SK-N-SH (cell line): ENCODE data around the gene GSK3B. TPM values are rescaled to one million over a fixed set of nuclear protein-coding genes. Genes with fewer than 3 reads are reported as not detected.

Source experiments
- CTCF ChIA-PET: fragments of 300-600, 350-600 bp; formaldehyde crosslinking; extraction: SDS; loops from one replicate; lab custom pipeline; 2021; lab: Yijun Ruan, JAX
- POLR2A ChIA-PET: fragments of 350-600 bp; sonication (Branson Sonifier 250); formaldehyde crosslinking; extraction: SDS; loops from one replicate; lab custom pipeline; 2020; ENCODE audit warnings: antibody characterized with exemption, inconsistent platforms; lab: Yijun Ruan, JAX
- DNase-seq: peaks from one replicate; pipeline ENCODE4 v3.0.0; 2012
- H2AFZ ChIP-seq: fragments of 200-600 bp; sonication (generic); 2 replicates; pipeline ENCODE4 v1.8.1; 2016; ENCODE audit warnings: antibody characterized with exemption, mild to moderate bottlenecking, low read depth
- H3F3A ChIP-seq: fragments of 200-600 bp; sonication (generic); replicated peaks from 2 replicates; pipeline ENCODE3; 2016; ENCODE audit warnings: antibody characterized with exemption, mild to moderate bottlenecking; ENCODE audit not compliant: insufficient read depth
- H3K27ac ChIP-seq, 2 experiments: fragments of 200-500 bp in 1 of 2; fragments of 200-600 bp in 1 of 2; sonication (Bioruptor generic) in 1 of 2; sonication (generic), shearing (Covaris generic) in 1 of 2; 2 replicates each; pipeline versions ENCODE4 v1.5.1 to v1.6.1; 2014 to 2016; ENCODE audit warnings: low read depth in 2 of 2, inconsistent platforms in 1 of 2, low read length in 1 of 2, mild to moderate bottlenecking in 1 of 2, mixed read lengths in 1 of 2
- H3K27me3 ChIP-seq: fragments of 200-600 bp; sonication (generic), shearing (Covaris generic); 2 replicates; pipeline ENCODE4 v1.6.1; 2016; ENCODE audit warnings: mixed run types; ENCODE audit not compliant: insufficient read depth
- H3K36me3 ChIP-seq, 2 experiments: fragments of 200-500 bp in 1 of 2; fragments of 200-600 bp in 1 of 2; sonication (Bioruptor generic) in 1 of 2; sonication (generic) in 1 of 2; replicated peaks in 1 of 2; 2 replicates each; pipeline versions ENCODE3 to v1.5.1; 2014 to 2016; ENCODE audit warnings: low read length in 1 of 2, mild to moderate bottlenecking in 1 of 2; ENCODE audit not compliant: insufficient read depth in 2 of 2, control insufficient read depth in 1 of 2
- H3K4me1 ChIP-seq, 2 experiments: fragments of 200-500 bp in 1 of 2; fragments of 200-600 bp in 1 of 2; sonication (Bioruptor generic) in 1 of 2; sonication (generic), shearing (Covaris generic) in 1 of 2; 2 replicates each; pipeline versions ENCODE4 v1.5.1 to v1.6.1; 2014 to 2016; ENCODE audit warnings: low read depth in 1 of 2, low read length in 1 of 2, mixed run types in 1 of 2; ENCODE audit not compliant: insufficient read depth in 2 of 2, control insufficient read depth in 1 of 2
- H3K4me2 ChIP-seq: fragments of 200-600 bp; sonication (generic), shearing (Covaris generic); 2 replicates; pipeline ENCODE4 v1.6.1; 2017; ENCODE audit warnings: mixed run types
- H3K4me3 ChIP-seq, 2 experiments: fragments of 200-500 bp in 1 of 2; fragments of 200-600 bp in 1 of 2; sonication (Bioruptor generic) in 1 of 2; sonication (generic), shearing (Covaris generic) in 1 of 2; 2 replicates each; pipeline versions ENCODE4 v1.5.1 to v1.8.1; 2014 to 2016; ENCODE audit warnings: low read depth in 2 of 2, inconsistent platforms in 1 of 2, low read length in 1 of 2, mild to moderate bottlenecking in 1 of 2, mixed read lengths in 1 of 2, moderate library complexity in 1 of 2
- H3K79me2 ChIP-seq: fragments of 200-600 bp; sonication (generic); 2 replicates; pipeline ENCODE4 v1.8.1; 2017; ENCODE audit warnings: mild to moderate bottlenecking; ENCODE audit not compliant: insufficient read depth
- H3K9ac ChIP-seq: fragments of 200-600 bp; sonication (generic); 2 replicates; pipeline ENCODE4 v1.6.1; 2017; ENCODE audit warnings: mixed run types
- H3K9me2 ChIP-seq: fragments of 200-600 bp; sonication (generic); 2 replicates; pipeline ENCODE4 v1.6.1; 2017; ENCODE audit warnings: mixed run types
- H3K9me3 ChIP-seq: fragments of 200-600 bp; sonication (generic); 2 replicates; pipeline ENCODE4 v1.6.1; 2017; ENCODE audit warnings: mixed run types, mild to moderate bottlenecking, moderate library complexity
- H4K20me1 ChIP-seq: fragments of 200-600 bp; sonication (generic); 2 replicates; pipeline ENCODE4 v1.6.1; 2017; ENCODE audit warnings: mild to moderate bottlenecking, mixed run types; ENCODE audit not compliant: insufficient read depth
- CHD2 ChIP-seq: fragments of 150-350 bp; IDR thresholded peaks from 2 replicates; pipeline ENCODE4 v1.6.1; 2018; ENCODE audit warnings: low read length; ENCODE audit not compliant: partially characterized antibody
- EZH2phosphoT487 ChIP-seq: fragments of 200-600 bp; sonication (generic); IDR thresholded peaks from 2 replicates; pipeline ENCODE4 v1.6.1; 2017; ENCODE audit warnings: low read depth, mixed run types, mild to moderate bottlenecking, antibody characterized with exemption, moderate library complexity, borderline replicate concordance
- FOSL2 ChIP-seq: IDR thresholded peaks from 2 replicates; pipeline ENCODE4 v1.4.0; 2012; ENCODE audit warnings: low read depth, mild to moderate bottlenecking, moderate library complexity, borderline replicate concordance
- FOXM1 ChIP-seq: IDR thresholded peaks from 2 replicates; pipeline ENCODE4 v1.4.0; 2012; ENCODE audit warnings: low read depth, mild to moderate bottlenecking
- GABPA ChIP-seq: IDR thresholded peaks from 2 replicates; pipeline ENCODE4 v1.4.0; 2012; ENCODE audit warnings: low read depth, mild to moderate bottlenecking
- PBX3 ChIP-seq: IDR thresholded peaks from 2 replicates; pipeline ENCODE4; 2012
- RAD21 ChIP-seq: IDR thresholded peaks from 2 replicates; pipeline ENCODE4 v1.6.1; 2012; ENCODE audit warnings: mild to moderate bottlenecking, low read length
- RCOR1 ChIP-seq: fragments of 150-350 bp; IDR thresholded peaks from 2 replicates; pipeline ENCODE4 v1.6.1; 2017; ENCODE audit warnings: antibody characterized with exemption, low read length
- RFX5 ChIP-seq: IDR thresholded peaks from 2 replicates; pipeline ENCODE4 v1.6.1; 2012; ENCODE audit warnings: mild to moderate bottlenecking, improper control_type of control experiment, low read length
- SMC3 ChIP-seq: IDR thresholded peaks from 2 replicates; pipeline ENCODE4 v1.6.1; 2012; ENCODE audit warnings: low read depth, low read length, improper control_type of control experiment
- TCF12 ChIP-seq: IDR thresholded peaks from 2 replicates; pipeline ENCODE4 v1.4.0; 2012
- YY1 ChIP-seq: IDR thresholded peaks from 2 replicates; pipeline ENCODE4 v1.4.0; 2012; ENCODE audit warnings: low read depth, mild to moderate bottlenecking
- ZBTB33 ChIP-seq: IDR thresholded peaks from 2 replicates; pipeline ENCODE4 v1.4.0; 2012; ENCODE audit warnings: low read depth, borderline replicate concordance
- WGBS: methylation state at CpG from one replicate; pipeline ENCODE4 v1.1.6; 2017; ENCODE audit warnings: low lambda C conversion rate; 5-methylcytosine and 5-hydroxymethylcytosine counted together
- polyA plus RNA-seq, 3 experiments: library from polyadenylated mRNA; depleted of rRNA; stranded (reverse); fragments of >200 nt; gene quantifications; 2 replicates each; pipeline ENCODE4 v1.2.3, GENCODE V29; 2012
- TF ChIP-seq, protein P1 (sequence below): fragments of 200-600 bp; sonication (generic); IDR thresholded peaks from 2 replicates; pipeline ENCODE4 v1.6.1; 2017; ENCODE audit warnings: antibody characterized with exemption, mild to moderate bottlenecking, moderate library complexity
- TF ChIP-seq, protein P2 (sequence below): IDR thresholded peaks from 2 replicates; pipeline ENCODE4 v1.4.0; 2012; ENCODE audit warnings: low read depth

The GSK3B gene
- polyA plus RNA-seq, 1 of the 3 experiments (the other 2 are of a cell fraction) = 15.9 TPM

DNA sequence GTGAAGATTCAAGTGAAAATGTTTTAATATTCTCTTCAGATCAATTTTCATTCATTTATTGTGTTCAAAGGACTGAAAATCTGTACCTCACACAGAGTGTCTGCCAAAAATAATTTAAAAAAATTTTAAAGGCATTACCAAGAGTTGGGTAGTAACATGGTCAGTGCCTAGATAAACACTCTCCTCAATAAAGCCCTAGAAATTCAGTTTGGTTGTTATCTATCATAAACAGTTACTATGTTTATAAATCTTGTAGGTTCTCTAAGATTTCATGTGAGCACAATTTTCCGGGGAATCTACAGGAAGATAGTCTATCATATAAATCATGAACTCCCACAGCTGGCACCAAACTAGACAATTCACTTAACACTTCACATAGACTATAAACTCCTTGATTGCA is 128.6 kb downstream of the GSK3B start (continued):
- TF ChIP-seq PBX3 (no peak), GABPA (no peak), SMC3 (no peak), TCF12 (no peak), RCOR1 (no peak)
- TF ChIP-seq, all 33 proteins: peak for 0

DNA sequence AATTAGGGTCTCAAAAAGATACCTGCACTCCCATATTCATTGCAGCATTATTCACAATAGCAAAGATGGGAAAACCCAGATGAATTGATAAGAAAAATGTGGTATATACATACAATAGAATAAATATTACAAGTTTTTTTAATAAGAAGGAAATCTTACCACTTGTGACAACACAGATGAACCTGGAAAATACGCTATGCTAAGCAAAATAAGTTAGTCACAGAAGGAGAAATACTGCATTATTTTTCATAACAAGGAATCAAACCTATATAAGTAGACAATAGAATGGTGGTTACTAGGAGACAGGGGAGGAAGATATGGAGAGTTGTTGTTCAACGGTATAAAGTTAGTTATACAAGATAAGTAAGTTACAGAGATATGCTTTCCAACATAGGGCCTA is 130.0 kb downstream of the GSK3B start:
- Histone ChIP-seq H3K9me3 (no peaks in the 10 kb centered on the region; the same call in 1 of the 2 replicates), H3K79me2 (peaks cover 100% of the 10 kb centered on the region), H4K20me1 (peaks cover 78% of the 10 kb centered on the region), H2AFZ (no peak overlapping the region), H3K27me3 (no peaks in the 10 kb centered on the region), H3F3A (no peaks in the 10 kb centered on the region), H3K9me2 (no peaks in the 10 kb centered on the region), H3K36me3 (peaks cover 0 to 18% of the 10 kb centered on the region in 2 experiments), H3K4me2 (no peak overlapping the region), H3K9ac (no peak overlapping the region), H3K27ac (no peak overlapping the region), H3K4me3 (no peak overlapping the region), H3K4me1 (no peaks in the 10 kb centered on the region)
- TF ChIP-seq RAD21 (no peak), EZH2phosphoT487 (no peak), FOSL2 (no peak), CHD2 (no peak), TCF12 (no peak), FOXM1 (no peak), YY1 (no peak), GABPA (no peak), RFX5 (no peak)
- TF ChIP-seq, protein P1, sequence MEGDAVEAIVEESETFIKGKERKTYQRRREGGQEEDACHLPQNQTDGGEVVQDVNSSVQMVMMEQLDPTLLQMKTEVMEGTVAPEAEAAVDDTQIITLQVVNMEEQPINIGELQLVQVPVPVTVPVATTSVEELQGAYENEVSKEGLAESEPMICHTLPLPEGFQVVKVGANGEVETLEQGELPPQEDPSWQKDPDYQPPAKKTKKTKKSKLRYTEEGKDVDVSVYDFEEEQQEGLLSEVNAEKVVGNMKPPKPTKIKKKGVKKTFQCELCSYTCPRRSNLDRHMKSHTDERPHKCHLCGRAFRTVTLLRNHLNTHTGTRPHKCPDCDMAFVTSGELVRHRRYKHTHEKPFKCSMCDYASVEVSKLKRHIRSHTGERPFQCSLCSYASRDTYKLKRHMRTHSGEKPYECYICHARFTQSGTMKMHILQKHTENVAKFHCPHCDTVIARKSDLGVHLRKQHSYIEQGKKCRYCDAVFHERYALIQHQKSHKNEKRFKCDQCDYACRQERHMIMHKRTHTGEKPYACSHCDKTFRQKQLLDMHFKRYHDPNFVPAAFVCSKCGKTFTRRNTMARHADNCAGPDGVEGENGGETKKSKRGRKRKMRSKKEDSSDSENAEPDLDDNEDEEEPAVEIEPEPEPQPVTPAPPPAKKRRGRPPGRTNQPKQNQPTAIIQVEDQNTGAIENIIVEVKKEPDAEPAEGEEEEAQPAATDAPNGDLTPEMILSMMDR = no peak
- TF ChIP-seq, protein P2, sequence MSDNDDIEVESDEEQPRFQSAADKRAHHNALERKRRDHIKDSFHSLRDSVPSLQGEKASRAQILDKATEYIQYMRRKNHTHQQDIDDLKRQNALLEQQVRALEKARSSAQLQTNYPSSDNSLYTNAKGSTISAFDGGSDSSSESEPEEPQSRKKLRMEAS = no peak
- WGBS = 95% methylated on average over 2 of the region's 2 CpGs
- ChIA-PET POLR2A (no interaction called here), CTCF (no interaction called here)
- no peak for DNase-seq

DNA sequence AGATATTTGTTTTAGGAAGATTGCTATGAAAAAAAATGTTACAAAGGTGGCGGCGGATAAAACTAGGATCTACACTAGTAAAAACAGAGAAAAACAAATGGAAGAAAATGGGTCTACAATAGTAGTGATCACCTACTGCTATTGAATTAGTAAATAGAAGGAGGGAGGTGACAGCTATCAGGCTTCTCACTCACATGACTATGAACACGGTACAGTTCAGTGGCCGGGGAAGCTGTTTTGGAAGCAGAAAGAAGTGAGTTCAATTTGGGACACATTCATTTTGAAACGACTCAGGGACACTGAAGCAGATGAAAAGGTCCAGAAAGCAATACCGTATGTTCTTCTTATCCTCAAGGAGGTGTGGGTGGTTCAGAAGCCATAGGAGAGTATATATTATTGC is 138.3 kb downstream of the GSK3B start:
- Histone ChIP-seq H4K20me1 (peaks cover 86% of the 10 kb centered on the region), H3K9ac (no peak overlapping the region), H2AFZ (no peak overlapping the region), H3K27me3 (no peaks in the 10 kb centered on the region), H3K4me2 (no peak overlapping the region), H3K4me1 (peaks cover 0 to 3% of the 10 kb centered on the region in 2 experiments; a peak in 1 of 4 replicates), H3K4me3 (no peak overlapping the region), H3K9me2 (no peaks in the 10 kb centered on the region), H3K9me3 (no peaks in the 10 kb centered on the region), H3K36me3 (no peaks in the 10 kb centered on the region), H3K79me2 (peaks cover 70% of the 10 kb centered on the region), H3K27ac (no peak overlapping the region), H3F3A (no peaks in the 10 kb centered on the region)
- no peak for TF ChIP-seq ZBTB33
- TF ChIP-seq GABPA = no peak
- TF ChIP-seq PBX3 = no peak
- 92% methylated on average over 6 of the region's 6 CpGs for WGBS
- no peak for DNase-seq
- CTCF ChIA-PET = interaction anchor here (1.3 to 1.5 kb wide), 2 partner anchors 9 to 10 kb away, joined by 3 to 6 read pairs; no protein-coding TSS in a partner anchor
- POLR2A ChIA-PET = no interaction called here
